ENCODE measurements around the gene NBL1. TPM values are rescaled to one million over a fixed set of nuclear protein-coding genes. Genes with fewer than 3 reads are reported as not detected.
"Not testable (repeated sequence)": the region's sequence is repeated elsewhere in the genome, so short reads cannot be mapped to it uniquely, and the experiment has no call there.

The NBL1 gene
- total and polyA plus RNA-seq, 4 donors = 0.72 to 4.4 (median 1.7) TPM

DNA sequence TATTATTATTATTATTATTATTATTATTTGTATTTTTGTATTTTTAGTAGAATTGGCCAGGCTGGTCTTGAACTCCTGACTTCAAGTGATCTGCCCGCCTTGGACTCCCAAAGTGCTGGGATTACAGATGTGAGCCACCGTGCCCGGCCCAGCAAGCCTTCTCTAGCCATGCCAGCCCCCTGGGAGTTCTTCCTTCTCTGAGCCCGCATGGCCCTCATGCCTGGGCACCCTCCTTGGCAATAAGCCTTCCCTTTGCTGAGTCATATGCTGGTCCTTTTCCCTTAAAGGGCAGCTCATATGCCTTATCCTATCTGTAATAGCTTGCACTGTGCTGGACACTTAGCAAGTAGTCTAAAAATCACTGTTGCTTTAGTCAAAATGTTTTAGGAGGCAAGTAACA is 8.5 kb upstream of the NBL1 start (continued):
- TF ChIP-seq, protein P1, sequence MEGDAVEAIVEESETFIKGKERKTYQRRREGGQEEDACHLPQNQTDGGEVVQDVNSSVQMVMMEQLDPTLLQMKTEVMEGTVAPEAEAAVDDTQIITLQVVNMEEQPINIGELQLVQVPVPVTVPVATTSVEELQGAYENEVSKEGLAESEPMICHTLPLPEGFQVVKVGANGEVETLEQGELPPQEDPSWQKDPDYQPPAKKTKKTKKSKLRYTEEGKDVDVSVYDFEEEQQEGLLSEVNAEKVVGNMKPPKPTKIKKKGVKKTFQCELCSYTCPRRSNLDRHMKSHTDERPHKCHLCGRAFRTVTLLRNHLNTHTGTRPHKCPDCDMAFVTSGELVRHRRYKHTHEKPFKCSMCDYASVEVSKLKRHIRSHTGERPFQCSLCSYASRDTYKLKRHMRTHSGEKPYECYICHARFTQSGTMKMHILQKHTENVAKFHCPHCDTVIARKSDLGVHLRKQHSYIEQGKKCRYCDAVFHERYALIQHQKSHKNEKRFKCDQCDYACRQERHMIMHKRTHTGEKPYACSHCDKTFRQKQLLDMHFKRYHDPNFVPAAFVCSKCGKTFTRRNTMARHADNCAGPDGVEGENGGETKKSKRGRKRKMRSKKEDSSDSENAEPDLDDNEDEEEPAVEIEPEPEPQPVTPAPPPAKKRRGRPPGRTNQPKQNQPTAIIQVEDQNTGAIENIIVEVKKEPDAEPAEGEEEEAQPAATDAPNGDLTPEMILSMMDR (IDR thresholded peaks at IDR 0.05; ENCODE audit: low read depth, low read length, missing input control) = no peak
- TF ChIP-seq GABPA (IDR thresholded peaks at IDR 0.05 in 1 of 2, conservative IDR thresholded peaks at IDR 0.05 in 1 of 2) = no peak
- TF ChIP-seq, protein P2, sequence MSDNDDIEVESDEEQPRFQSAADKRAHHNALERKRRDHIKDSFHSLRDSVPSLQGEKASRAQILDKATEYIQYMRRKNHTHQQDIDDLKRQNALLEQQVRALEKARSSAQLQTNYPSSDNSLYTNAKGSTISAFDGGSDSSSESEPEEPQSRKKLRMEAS (IDR thresholded peaks at IDR 0.05) = no peak

DNA sequence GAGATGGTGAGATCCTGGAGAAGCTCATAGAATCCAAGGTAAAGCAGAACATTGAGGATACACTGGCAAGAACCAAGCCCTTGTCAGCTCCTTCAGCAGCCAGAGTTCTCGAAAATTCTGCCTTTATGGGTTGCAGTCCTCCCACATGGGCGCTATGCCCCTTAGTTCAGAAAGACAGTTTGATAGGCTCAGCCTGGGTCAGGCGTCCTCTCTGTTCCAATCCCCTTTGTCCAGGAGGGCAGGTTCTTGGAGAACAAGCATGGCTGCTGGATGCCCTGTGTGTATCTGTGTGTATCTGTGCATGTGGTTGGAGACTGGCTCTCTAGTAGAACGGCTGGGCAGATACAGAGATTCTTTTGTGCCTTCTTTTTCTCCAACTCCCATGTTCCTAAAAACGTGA is 8.0 kb upstream of the NBL1 start:
- 96% methylated on average over 5 of the region's 5 CpGs for WGBS
- Histone ChIP-seq H3K9ac (ENCODE audit: low read depth in 1 of 2, low read length in 2 of 2) (no peak overlapping the region), H3K4me1 (ENCODE audit: control insufficient read depth in 4 of 4, insufficient read depth in 4 of 4, low read length in 3 of 4) (no peaks in the 10 kb centered on the region), H3K9me3 (ENCODE audit: control insufficient read depth in 4 of 4, low read length in 3 of 4) (no peaks in the 10 kb centered on the region), H3K4me3 (ENCODE audit: low read depth in 1 of 3, low read length in 3 of 3) (no peak overlapping the region), H3K27me3 (ENCODE audit: control insufficient read depth in 4 of 4, insufficient read depth in 4 of 4, low read length in 3 of 4) (no peaks in the 10 kb centered on the region), H3K27ac (ENCODE audit: low read depth in 1 of 2, low read length in 2 of 2) (no peak overlapping the region), H3K36me3 (ENCODE audit: control insufficient read depth in 4 of 4, insufficient read depth in 3 of 4, low read depth in 1 of 4, low read length in 3 of 4) (no peaks in the 10 kb centered on the region)
- TF ChIP-seq EGR1 (IDR thresholded peaks at IDR 0.05; ENCODE audit: low read depth in 2 of 2) (no peak), SP1 (IDR thresholded peaks at IDR 0.05) (no peak), GABPA (IDR thresholded peaks at IDR 0.05 in 1 of 2, conservative IDR thresholded peaks at IDR 0.05 in 1 of 2) (no peak), FOXA2 (IDR thresholded peaks at IDR 0.05) (no peak), HNF4G (IDR thresholded peaks at IDR 0.05) (no peak), RXRA (IDR thresholded peaks at IDR 0.05) (no peak), HNF4A (conservative IDR thresholded peaks at IDR 0.05) (no peak), NR2F2 (IDR thresholded peaks at IDR 0.05) (no peak), JUND (IDR thresholded peaks at IDR 0.05) (no peak), TAF1 (conservative IDR thresholded peaks at IDR 0.05) (no peak), FOXA1 (IDR thresholded peaks at IDR 0.05) (no peak), RAD21 (IDR thresholded peaks at IDR 0.05) (no peak)
- TF ChIP-seq, protein P3, sequence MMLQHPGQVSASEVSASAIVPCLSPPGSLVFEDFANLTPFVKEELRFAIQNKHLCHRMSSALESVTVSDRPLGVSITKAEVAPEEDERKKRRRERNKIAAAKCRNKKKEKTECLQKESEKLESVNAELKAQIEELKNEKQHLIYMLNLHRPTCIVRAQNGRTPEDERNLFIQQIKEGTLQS (IDR thresholded peaks at IDR 0.05) = no peak
- TF ChIP-seq, protein P2 (IDR thresholded peaks at IDR 0.05) = no peak
- TF ChIP-seq, protein P4, sequence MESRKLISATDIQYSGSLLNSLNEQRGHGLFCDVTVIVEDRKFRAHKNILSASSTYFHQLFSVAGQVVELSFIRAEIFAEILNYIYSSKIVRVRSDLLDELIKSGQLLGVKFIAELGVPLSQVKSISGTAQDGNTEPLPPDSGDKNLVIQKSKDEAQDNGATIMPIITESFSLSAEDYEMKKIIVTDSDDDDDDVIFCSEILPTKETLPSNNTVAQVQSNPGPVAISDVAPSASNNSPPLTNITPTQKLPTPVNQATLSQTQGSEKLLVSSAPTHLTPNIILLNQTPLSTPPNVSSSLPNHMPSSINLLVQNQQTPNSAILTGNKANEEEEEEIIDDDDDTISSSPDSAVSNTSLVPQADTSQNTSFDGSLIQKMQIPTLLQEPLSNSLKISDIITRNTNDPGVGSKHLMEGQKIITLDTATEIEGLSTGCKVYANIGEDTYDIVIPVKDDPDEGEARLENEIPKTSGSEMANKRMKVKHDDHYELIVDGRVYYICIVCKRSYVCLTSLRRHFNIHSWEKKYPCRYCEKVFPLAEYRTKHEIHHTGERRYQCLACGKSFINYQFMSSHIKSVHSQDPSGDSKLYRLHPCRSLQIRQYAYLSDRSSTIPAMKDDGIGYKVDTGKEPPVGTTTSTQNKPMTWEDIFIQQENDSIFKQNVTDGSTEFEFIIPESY (IDR thresholded peaks at IDR 0.05) = no peak
- TF ChIP-seq, protein P5, sequence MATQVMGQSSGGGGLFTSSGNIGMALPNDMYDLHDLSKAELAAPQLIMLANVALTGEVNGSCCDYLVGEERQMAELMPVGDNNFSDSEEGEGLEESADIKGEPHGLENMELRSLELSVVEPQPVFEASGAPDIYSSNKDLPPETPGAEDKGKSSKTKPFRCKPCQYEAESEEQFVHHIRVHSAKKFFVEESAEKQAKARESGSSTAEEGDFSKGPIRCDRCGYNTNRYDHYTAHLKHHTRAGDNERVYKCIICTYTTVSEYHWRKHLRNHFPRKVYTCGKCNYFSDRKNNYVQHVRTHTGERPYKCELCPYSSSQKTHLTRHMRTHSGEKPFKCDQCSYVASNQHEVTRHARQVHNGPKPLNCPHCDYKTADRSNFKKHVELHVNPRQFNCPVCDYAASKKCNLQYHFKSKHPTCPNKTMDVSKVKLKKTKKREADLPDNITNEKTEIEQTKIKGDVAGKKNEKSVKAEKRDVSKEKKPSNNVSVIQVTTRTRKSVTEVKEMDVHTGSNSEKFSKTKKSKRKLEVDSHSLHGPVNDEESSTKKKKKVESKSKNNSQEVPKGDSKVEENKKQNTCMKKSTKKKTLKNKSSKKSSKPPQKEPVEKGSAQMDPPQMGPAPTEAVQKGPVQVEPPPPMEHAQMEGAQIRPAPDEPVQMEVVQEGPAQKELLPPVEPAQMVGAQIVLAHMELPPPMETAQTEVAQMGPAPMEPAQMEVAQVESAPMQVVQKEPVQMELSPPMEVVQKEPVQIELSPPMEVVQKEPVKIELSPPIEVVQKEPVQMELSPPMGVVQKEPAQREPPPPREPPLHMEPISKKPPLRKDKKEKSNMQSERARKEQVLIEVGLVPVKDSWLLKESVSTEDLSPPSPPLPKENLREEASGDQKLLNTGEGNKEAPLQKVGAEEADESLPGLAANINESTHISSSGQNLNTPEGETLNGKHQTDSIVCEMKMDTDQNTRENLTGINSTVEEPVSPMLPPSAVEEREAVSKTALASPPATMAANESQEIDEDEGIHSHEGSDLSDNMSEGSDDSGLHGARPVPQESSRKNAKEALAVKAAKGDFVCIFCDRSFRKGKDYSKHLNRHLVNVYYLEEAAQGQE (IDR thresholded peaks at IDR 0.05) = no peak
- DNase-seq (ENCODE audit: low spot score) = no peak

DNA sequence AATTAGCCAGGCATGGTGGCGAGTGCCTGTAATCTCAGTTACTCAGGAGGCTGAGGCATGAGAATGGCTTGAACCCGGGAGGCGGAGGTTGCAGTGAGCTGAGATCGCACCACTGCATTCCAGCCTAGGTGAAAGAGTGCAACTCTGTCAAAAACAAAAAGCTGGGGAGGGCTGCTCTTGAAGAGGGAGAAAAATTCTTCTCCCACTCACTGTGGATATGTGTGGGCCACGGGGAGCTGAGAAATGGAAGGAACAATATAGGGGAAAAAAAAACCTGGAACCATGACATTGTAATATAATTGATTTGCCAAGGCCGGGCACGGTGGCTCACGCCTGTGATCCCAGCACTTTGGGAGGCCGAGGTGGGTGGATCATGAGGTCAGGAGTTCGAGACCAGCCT is 7.4 kb upstream of the NBL1 start:
- H3K4me3 ChIP-seq (ENCODE audit: low read depth in 1 of 3, low read length in 3 of 3); H3K27me3 ChIP-seq (ENCODE audit: control insufficient read depth in 4 of 4, insufficient read depth in 4 of 4, low read length in 3 of 4); H3K36me3 ChIP-seq (ENCODE audit: control insufficient read depth in 4 of 4, insufficient read depth in 3 of 4, low read depth in 1 of 4, low read length in 3 of 4); H3K9ac ChIP-seq (ENCODE audit: low read depth in 1 of 2, low read length in 2 of 2); H3K9me3 ChIP-seq (ENCODE audit: control insufficient read depth in 4 of 4, low read length in 3 of 4); H3K4me1 ChIP-seq (ENCODE audit: control insufficient read depth in 4 of 4, insufficient read depth in 4 of 4, low read length in 3 of 4); H3K27ac ChIP-seq (ENCODE audit: low read depth in 1 of 2, low read length in 2 of 2); DNase-seq (ENCODE audit: low spot score): not testable (repeated sequence)
- WGBS = 91% methylated on average over 10 of the region's 10 CpGs
